Activated CD8-positive, alpha-beta T cell treated with anti-CD3 and anti-CD28 coated beads for 36 hours (primary cell): ENCODE results near the gene ASH1L. TPM values are rescaled to one million over a fixed set of nuclear protein-coding genes. Genes with fewer than 3 reads are reported as not detected.
"Not testable (repeated sequence)": the region's sequence is repeated elsewhere in the genome, so short reads cannot be mapped to it uniquely, and the experiment has no call there.

ENCODE experiments used
- ATAC-seq: fragments of 200-7000 bp; cut with Tn5 transposase; one replicate; pipeline ENCODE4 v1.10.0; 2021; ENCODE audit warnings: mild to moderate bottlenecking, moderate library complexity
- CTCF ChIA-PET: fragments of 350-600 bp; sonication (Branson Sonifier 250); formaldehyde crosslinking; loops from one replicate; lab custom pipeline; 2021; ENCODE audit warnings: antibody characterized with exemption; lab: Charles Lee
- POLR2A ChIA-PET: fragments of 350-600 bp; sonication (Branson Sonifier 250); formaldehyde crosslinking; loops from one replicate; lab custom pipeline; 2021; ENCODE audit warnings: antibody characterized with exemption; lab: Charles Lee
- DNase-seq: peaks from one replicate; pipeline ENCODE4 v3.0.0-alpha.2; 2020
- H3K27ac Mint-ChIP-seq: one replicate; pipeline ENCODE4 v1.8.0; 2021; ENCODE audit warnings: mild to moderate bottlenecking, mixed read lengths
- H3K27me3 Mint-ChIP-seq: one replicate; pipeline ENCODE4 v1.8.0; 2021; ENCODE audit warnings: mixed read lengths
- H3K36me3 Mint-ChIP-seq: one replicate; pipeline ENCODE4 v1.8.0; 2021; ENCODE audit warnings: low read depth, mixed read lengths
- H3K4me1 Mint-ChIP-seq: one replicate; pipeline ENCODE4 v1.8.0; 2021; ENCODE audit warnings: low read depth, mixed read lengths
- H3K4me3 Mint-ChIP-seq: one replicate; pipeline ENCODE4 v1.8.0; 2021; ENCODE audit warnings: mild to moderate bottlenecking, moderate library complexity, mixed read lengths
- H3K9me3 Mint-ChIP-seq: one replicate; pipeline ENCODE4 v1.8.0; 2021; ENCODE audit warnings: mixed read lengths
- CTCF ChIP-seq: fragments of 200-600 bp; IDR thresholded peaks from one replicate; pipeline ENCODE4 v1.8.0; 2022; ENCODE audit warnings: antibody characterized with exemption, mild to moderate bottlenecking
- intact Hi-C: fragments of 100-400 bp; cut with micrococcal nuclease; formaldehyde crosslinking; loops from one replicate; pipeline ENCODE4 v1.10.0; 2022
- total RNA-seq, 2 experiments: library from RNA; stranded (reverse); gene quantifications; one replicate each; pipeline ENCODE4 v1.2.3, GENCODE V29; 2021

The ASH1L gene
- total RNA-seq, 2 experiments from 2014 or later: 30.3 to 31.6 TPM

GRCh38 chr1:155454096-155454495 lies 108.5 kb downstream of the ASH1L start:
- POLR2A ChIA-PET: no interaction called here
- no peak overlapping the region for H3K27ac Mint-ChIP-seq
- peaks cover 25% of the 10 kb centered on the region for H3K36me3 Mint-ChIP-seq
- H3K9me3 Mint-ChIP-seq: no peaks in the 10 kb centered on the region
- no peaks in the 10 kb centered on the region for H3K27me3 Mint-ChIP-seq
- ATAC-seq: no peak
- no peak for TF ChIP-seq CTCF
- no peak for DNase-seq
- intact Hi-C loops: no loop called here
- peaks cover 10% of the 10 kb centered on the region for H3K4me1 Mint-ChIP-seq
- H3K4me3 Mint-ChIP-seq: no peak overlapping the region
- CTCF ChIA-PET: no interaction called here

GRCh38 chr1:155453141-155453540 lies 109.5 kb downstream of the ASH1L start:
- no peaks in the 10 kb centered on the region for H3K27me3 Mint-ChIP-seq

GRCh38 chr1:155451199-155451598 lies 111.4 kb downstream of the ASH1L start:
- TF ChIP-seq CTCF: no peak
- no peak overlapping the region for H3K4me3 Mint-ChIP-seq
- no peaks in the 10 kb centered on the region for H3K27me3 Mint-ChIP-seq
- ChIA-PET CTCF (no interaction called here), POLR2A (no interaction called here)
- ATAC-seq: no peak
- DNase-seq: no peak
- intact Hi-C loops: no loop called here
- H3K36me3 Mint-ChIP-seq: peaks cover 18% of the 10 kb centered on the region
- no peaks in the 10 kb centered on the region for H3K9me3 Mint-ChIP-seq
- peaks cover under 1% of the 10 kb centered on the region for H3K4me1 Mint-ChIP-seq
- no peak overlapping the region for H3K27ac Mint-ChIP-seq

More at GRCh38 chr1:155453141-155453540, 109.5 kb downstream of the ASH1L start:
- intact Hi-C loops: no loop called here
- TF ChIP-seq CTCF: no peak
- CTCF ChIA-PET: no interaction called here
- no peak overlapping the region for H3K27ac Mint-ChIP-seq
- no peak for ATAC-seq
- DNase-seq: no peak
- no peak overlapping the region for H3K4me3 Mint-ChIP-seq
- peaks cover 10% of the 10 kb centered on the region for H3K4me1 Mint-ChIP-seq
- H3K36me3 Mint-ChIP-seq: peaks cover 21% of the 10 kb centered on the region
- H3K9me3 Mint-ChIP-seq: no peaks in the 10 kb centered on the region
- POLR2A ChIA-PET: no interaction called here

- Mint-ChIP-seq H3K27ac (peak overlapping the region; percentile 50), H3K36me3 (peaks cover 12% of the 10 kb centered on the region)
- ATAC-seq, H3K27me3 Mint-ChIP-seq, intact Hi-C loops, H3K4me1 Mint-ChIP-seq, DNase-seq, H3K9me3 Mint-ChIP-seq, POLR2A ChIA-PET, H3K4me3 Mint-ChIP-seq: not testable (repeated sequence)
- CTCF ChIA-PET: interaction anchor here (0.5 kb wide), 1 partner anchor 100 kb away, joined by 5 read pairs; no protein-coding TSS in a partner anchor
These were observed 120.2 kb downstream of the ASH1L start for GRCh38 chr1:155442431-155442830.

GRCh38 chr1:155437405-155437804 lies 125.2 kb downstream of the ASH1L start:
- H3K36me3 Mint-ChIP-seq: peaks cover 21% of the 10 kb centered on the region
- POLR2A ChIA-PET: no interaction called here

GRCh38 chr1:155433831-155434389 lies 128.7 kb downstream of the ASH1L start:
- POLR2A ChIA-PET, H3K27ac Mint-ChIP-seq, DNase-seq, H3K4me3 Mint-ChIP-seq, CTCF ChIA-PET, H3K4me1 Mint-ChIP-seq, ATAC-seq, H3K9me3 Mint-ChIP-seq, H3K27me3 Mint-ChIP-seq, intact Hi-C loops: not testable (repeated sequence)
- peaks cover 25% of the 10 kb centered on the region for H3K36me3 Mint-ChIP-seq

More at GRCh38 chr1:155437405-155437804, 125.2 kb downstream of the ASH1L start:
- Mint-ChIP-seq H3K9me3 (no peaks in the 10 kb centered on the region), H3K27me3 (no peaks in the 10 kb centered on the region), H3K27ac (no peak overlapping the region), H3K4me1 (peaks cover 4% of the 10 kb centered on the region), H3K4me3 (no peak overlapping the region)
- no peak for TF ChIP-seq CTCF
- DNase-seq (no peak), ATAC-seq (no peak)
- CTCF ChIA-PET: no interaction called here
- intact Hi-C loops: no loop called here

- H3K27ac Mint-ChIP-seq, ATAC-seq, H3K4me3 Mint-ChIP-seq, H3K9me3 Mint-ChIP-seq, DNase-seq, H3K27me3 Mint-ChIP-seq, POLR2A ChIA-PET, H3K4me1 Mint-ChIP-seq, intact Hi-C loops: not testable (repeated sequence)
- peaks cover 19% of the 10 kb centered on the region for H3K36me3 Mint-ChIP-seq
- CTCF ChIA-PET: interaction anchor here (1.3 kb wide), 1 partner anchor 21 kb away, joined by 4 read pairs; no protein-coding TSS in a partner anchor
These were observed 129.3 kb downstream of the ASH1L start for GRCh38 chr1:155433128-155433830.
